Measurements from ENCODE around the gene OR56A3. TPM values are rescaled to one million over a fixed set of nuclear protein-coding genes. Genes with fewer than 3 reads are reported as not detected.
"Not testable (repeated sequence)": the region's sequence is repeated elsewhere in the genome, so short reads cannot be mapped to it uniquely, and the experiment has no call there.

Gene OR56A3
- total RNA-seq, 3 donors from 2014 or later (not counting 1 experiment from before 2014, with no cell fraction given), result not detected

DNA sequence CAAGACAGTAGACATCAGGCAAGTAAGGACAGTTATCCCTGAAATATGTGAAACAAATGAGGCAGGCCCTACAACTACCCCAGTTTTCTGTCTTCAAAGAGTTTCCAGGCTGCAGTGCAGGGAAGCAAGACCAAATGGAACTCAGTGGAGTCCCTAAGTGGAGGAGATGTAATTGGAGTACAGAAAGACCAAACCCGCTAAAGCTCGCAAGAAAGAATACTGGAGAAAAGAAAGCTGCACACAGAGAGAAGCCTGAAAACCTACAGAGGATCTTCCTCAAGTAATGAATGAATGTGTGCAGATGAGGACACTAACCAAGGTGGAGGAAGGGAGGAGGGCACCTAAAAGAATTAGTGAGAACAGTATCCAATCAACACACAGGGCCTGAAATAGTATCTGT is 1.3 kb upstream of the OR56A3 start:
- Histone ChIP-seq H3K4me1 (ENCODE audit: control insufficient read depth, insufficient read depth, low read length) (no peaks in the 10 kb centered on the region), H3K27me3 (ENCODE audit: control insufficient read depth, insufficient read depth, low read length) (no peaks in the 10 kb centered on the region), H3K4me3 (ENCODE audit: low read length) (no peak overlapping the region), H3K9me3 (ENCODE audit: control insufficient read depth, insufficient read depth, low read length) (no peaks in the 10 kb centered on the region), H3K36me3 (ENCODE audit: control insufficient read depth, insufficient read depth, low read length) (no peaks in the 10 kb centered on the region), H3K27ac (ENCODE audit: low read length) (no peak overlapping the region)
- Mint-ChIP-seq H3K27ac (no peak overlapping the region), H3K4me3 (no peak overlapping the region), H3K36me3 (no peaks in the 10 kb centered on the region), H3K9me3 (peaks cover 2 to 4% of the 10 kb centered on the region in 2 donors), H3K27me3 (ENCODE audit: low read depth in 2 of 2) (peaks cover 0 to 36% of the 10 kb centered on the region in 2 donors), H3K4me1 (no peaks in the 10 kb centered on the region)
- ATAC-seq, result no peak
- no peak for TF ChIP-seq CTCF (IDR thresholded peaks at IDR 0.05)
- no peak for DNase-seq
- WGBS (ENCODE audit: insufficient coverage), result 97% methylated on average over 2 of the region's 2 CpGs
- intact Hi-C loops (cut with micrococcal nuclease), result no loop called here

DNA sequence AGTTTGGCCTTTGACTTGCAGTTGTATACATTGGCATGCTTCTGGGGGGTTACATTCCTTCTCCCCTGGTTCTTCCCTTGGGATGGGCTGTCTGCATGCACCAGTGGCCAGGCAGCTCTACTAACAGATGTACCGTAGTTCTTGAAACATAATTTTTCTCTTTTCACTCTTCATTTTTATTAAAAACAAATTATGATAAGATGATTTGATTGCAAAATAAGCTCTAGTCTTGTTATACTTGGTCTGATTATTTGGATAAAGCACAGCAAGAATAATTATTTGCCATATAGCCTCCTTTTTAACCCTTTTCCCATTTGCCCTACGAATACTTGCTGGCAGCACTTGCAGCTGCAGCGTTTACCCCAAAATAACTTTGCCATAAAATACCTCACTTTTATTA is 13.5 kb downstream of the OR56A3 start:
- no peaks in the 10 kb centered on the region for H3K9me3 ChIP-seq (ENCODE audit: control insufficient read depth, insufficient read depth, low read length)
- H3K4me1 ChIP-seq (ENCODE audit: control insufficient read depth, insufficient read depth, low read length), result no peaks in the 10 kb centered on the region
- no peaks in the 10 kb centered on the region for H3K36me3 ChIP-seq (ENCODE audit: control insufficient read depth, insufficient read depth, low read length)
- no peak overlapping the region for H3K4me3 Mint-ChIP-seq
- no peak for DNase-seq
- no peak overlapping the region for H3K4me3 ChIP-seq (ENCODE audit: low read length)
- H3K27ac ChIP-seq (ENCODE audit: low read length), result no peak overlapping the region
- 96% methylated on average over 2 of the region's 3 CpGs for WGBS (ENCODE audit: insufficient coverage)
- no peak overlapping the region for H3K27ac Mint-ChIP-seq
- ATAC-seq, result no peak
- H3K4me1 Mint-ChIP-seq, result no peaks in the 10 kb centered on the region
- peaks cover 8 to 14% of the 10 kb centered on the region in 2 donors for H3K27me3 Mint-ChIP-seq (ENCODE audit: low read depth in 2 of 2)
- peaks cover 2% of the 10 kb centered on the region for H3K27me3 ChIP-seq (ENCODE audit: control insufficient read depth, insufficient read depth, low read length)
- no peaks in the 10 kb centered on the region for H3K36me3 Mint-ChIP-seq
- no peak for TF ChIP-seq CTCF (IDR thresholded peaks at IDR 0.05)
- H3K9me3 Mint-ChIP-seq, result no peaks in the 10 kb centered on the region
- intact Hi-C loops (cut with micrococcal nuclease), result no loop called here

DNA sequence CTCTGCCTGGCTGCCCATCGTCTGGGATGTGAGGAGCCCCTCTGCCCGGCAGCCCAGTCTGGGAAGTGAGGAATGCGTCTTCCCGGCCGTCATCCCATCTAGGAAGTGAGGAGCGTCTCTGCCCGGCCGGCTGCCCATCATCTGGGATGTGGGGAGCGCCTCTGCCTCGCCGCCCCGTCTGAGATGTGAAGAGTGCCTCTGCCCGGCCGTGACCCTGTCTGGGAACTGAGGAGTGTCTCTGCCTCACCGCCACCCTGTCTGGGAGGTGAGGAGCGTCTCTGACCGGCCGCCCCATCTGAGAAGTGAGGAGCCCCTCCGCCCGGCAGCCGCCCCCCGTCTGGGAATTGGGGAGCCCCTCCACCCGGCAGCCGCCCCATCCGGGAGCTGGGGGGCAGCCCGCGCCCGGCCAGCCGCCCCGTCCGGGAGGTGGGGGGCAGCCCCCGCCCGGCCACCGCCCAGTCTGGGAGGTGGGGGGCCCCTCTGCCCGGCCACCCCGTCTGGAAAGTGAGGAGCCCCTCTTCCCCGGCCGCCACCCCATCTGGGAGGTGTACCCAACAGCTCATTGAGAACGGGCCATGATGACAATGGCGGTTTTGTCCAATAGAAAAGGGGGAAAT is 18.8 kb downstream of the OR56A3 start:
- H3K36me3 ChIP-seq (ENCODE audit: control insufficient read depth, insufficient read depth, low read length); DNase-seq; H3K4me3 ChIP-seq (ENCODE audit: low read length); H3K9me3 Mint-ChIP-seq; H3K27ac Mint-ChIP-seq; H3K4me3 Mint-ChIP-seq; H3K4me1 Mint-ChIP-seq; intact Hi-C loops (cut with micrococcal nuclease); H3K9me3 ChIP-seq (ENCODE audit: control insufficient read depth, insufficient read depth, low read length); H3K27ac ChIP-seq (ENCODE audit: low read length); H3K27me3 ChIP-seq (ENCODE audit: control insufficient read depth, insufficient read depth, low read length); H3K4me1 ChIP-seq (ENCODE audit: control insufficient read depth, insufficient read depth, low read length); H3K27me3 Mint-ChIP-seq (ENCODE audit: low read depth in 2 of 2); ATAC-seq: not testable (repeated sequence)
- WGBS (ENCODE audit: insufficient coverage), result 98% methylated on average over 40 of the region's 40 CpGs
- H3K36me3 Mint-ChIP-seq, result peaks cover 13% of the 10 kb centered on the region

GRCh38 chr11:5966958-5967357 is 24.9 kb downstream of the OR56A3 start:
- Mint-ChIP-seq H3K27ac (no peak overlapping the region), H3K27me3 (ENCODE audit: low read depth in 2 of 2) (peaks cover 13 to 29% of the 10 kb centered on the region in 2 donors), H3K4me1 (no peaks in the 10 kb centered on the region), H3K4me3 (no peak overlapping the region), H3K36me3 (peaks cover 13% of the 10 kb centered on the region), H3K9me3 (peaks cover 4 to 10% of the 10 kb centered on the region in 2 donors)
- H3K27ac ChIP-seq (ENCODE audit: low read length), result no peak overlapping the region
- no peaks in the 10 kb centered on the region for H3K9me3 ChIP-seq (ENCODE audit: control insufficient read depth, insufficient read depth, low read length)
- intact Hi-C loops (cut with micrococcal nuclease), result no loop called here
- TF ChIP-seq CTCF (IDR thresholded peaks at IDR 0.05), result no peak
- WGBS (ENCODE audit: insufficient coverage), result 80% methylated on average over 1 of the region's 2 CpGs
- peaks cover 2% of the 10 kb centered on the region for H3K27me3 ChIP-seq (ENCODE audit: control insufficient read depth, insufficient read depth, low read length)
- no peaks in the 10 kb centered on the region for H3K36me3 ChIP-seq (ENCODE audit: control insufficient read depth, insufficient read depth, low read length)
- no peaks in the 10 kb centered on the region for H3K4me1 ChIP-seq (ENCODE audit: control insufficient read depth, insufficient read depth, low read length)
- ATAC-seq (no peak), DNase-seq (no peak)
- H3K4me3 ChIP-seq (ENCODE audit: low read length), result no peak overlapping the region

All from natural killer cell (primary cell).